GM19240 (cell line): ENCODE measurements around the gene PRDM16.

Experiments
- DNase-seq: peaks from one replicate; pipeline ENCODE4 v3.0.0; 2011; ENCODE audit warnings: low spot score; ENCODE audit not compliant: insufficient read length

PRDM16 gene

DNA sequence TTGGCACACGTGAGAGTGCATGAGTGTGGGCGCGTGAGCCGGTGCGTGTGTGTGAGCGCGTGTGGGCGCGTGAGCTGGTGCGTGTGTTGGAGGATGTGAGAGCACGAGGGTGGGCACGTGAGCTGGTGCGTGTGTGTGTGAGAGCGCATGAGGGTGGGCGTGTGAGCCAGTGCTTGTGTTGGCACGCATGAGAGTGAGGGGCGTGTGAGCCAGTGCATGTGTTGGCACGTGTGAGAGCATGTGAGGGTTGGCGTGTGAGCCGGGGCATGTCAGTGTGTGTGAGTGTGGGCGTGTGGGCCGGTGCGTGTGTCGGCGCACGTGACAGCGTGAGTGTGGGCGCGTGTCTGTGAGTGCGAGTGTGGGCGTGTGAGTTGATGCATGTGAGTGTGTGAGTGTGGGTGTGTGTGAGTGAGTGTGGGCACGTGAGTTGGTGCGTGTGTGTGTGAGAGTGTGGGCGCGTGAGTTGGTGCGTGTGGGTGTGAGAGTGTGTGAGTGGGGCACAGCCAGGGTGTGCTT, 339.8 kb downstream of the PRDM16 start:
- DNase-seq = no peak

- no peak for DNase-seq
These were observed 340.6 kb downstream of the PRDM16 start for GRCh38 chr1:3409366-3410141.

DNA sequence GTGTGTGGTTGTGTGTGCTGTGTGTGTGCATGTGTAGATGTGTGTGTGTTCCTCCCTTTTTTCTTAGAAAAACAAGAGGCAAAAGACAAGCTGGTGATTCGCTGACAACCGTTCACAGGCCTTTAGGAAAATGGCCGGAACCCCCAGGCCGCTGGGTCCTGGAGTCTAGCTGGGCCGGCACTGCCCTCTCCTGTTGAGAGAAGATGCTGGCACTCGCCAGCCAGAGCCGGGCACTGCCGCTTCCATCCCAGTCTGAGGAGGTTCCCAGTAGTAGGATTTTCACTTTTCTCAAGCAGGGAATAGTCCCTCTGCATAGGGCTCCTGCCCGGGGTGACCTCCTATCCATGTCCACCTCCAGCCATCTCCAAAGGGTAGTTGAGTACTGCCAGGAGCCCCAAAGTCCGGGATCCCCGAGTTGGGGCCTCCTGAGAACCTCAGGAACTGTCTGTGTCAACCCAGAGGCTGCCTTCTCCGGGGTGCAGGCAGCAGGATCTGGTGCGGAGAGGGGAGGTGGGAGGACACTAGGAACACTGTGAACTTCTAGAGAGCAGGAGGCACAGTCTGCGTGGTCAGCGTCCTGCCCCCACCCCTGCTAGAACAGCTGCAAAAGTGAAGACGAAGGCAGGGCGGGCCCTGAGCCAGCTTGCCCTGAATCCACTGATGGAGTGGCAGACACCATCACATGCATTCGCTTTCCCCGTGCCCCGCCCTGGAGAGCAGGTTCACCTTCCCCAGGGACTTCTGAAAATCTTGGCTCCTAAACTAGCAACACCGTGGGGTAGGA, 341.3 kb downstream of the PRDM16 start:
- no peak for DNase-seq

DNA sequence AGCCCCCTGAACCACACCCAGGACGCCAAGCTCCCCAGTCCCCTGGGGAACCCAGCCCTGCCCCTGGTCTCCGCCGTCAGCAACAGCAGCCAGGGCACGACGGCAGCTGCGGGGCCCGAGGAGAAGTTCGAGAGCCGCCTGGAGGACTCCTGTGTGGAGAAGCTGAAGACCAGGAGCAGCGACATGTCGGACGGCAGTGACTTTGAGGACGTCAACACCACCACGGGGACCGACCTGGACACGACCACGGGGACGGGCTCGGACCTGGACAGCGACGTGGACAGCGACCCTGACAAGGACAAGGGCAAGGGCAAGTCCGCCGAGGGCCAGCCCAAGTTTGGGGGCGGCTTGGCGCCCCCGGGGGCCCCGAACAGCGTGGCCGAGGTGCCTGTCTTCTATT, 342.8 kb downstream of the PRDM16 start:
- DNase-seq = no peak

DNA sequence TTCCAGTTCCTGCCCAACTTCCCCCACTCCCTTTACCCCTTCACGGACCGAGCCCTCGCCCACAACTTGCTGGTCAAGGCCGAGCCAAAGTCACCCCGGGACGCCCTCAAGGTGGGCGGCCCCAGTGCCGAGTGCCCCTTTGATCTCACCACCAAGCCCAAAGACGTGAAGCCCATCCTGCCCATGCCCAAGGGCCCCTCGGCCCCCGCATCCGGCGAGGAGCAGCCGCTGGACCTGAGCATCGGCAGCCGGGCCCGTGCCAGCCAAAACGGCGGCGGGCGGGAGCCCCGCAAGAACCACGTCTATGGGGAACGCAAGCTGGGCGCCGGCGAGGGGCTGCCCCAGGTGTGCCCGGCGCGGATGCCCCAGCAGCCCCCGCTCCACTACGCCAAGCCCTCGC, 343.4 kb downstream of the PRDM16 start:
- DNase-seq = no peak

DNA sequence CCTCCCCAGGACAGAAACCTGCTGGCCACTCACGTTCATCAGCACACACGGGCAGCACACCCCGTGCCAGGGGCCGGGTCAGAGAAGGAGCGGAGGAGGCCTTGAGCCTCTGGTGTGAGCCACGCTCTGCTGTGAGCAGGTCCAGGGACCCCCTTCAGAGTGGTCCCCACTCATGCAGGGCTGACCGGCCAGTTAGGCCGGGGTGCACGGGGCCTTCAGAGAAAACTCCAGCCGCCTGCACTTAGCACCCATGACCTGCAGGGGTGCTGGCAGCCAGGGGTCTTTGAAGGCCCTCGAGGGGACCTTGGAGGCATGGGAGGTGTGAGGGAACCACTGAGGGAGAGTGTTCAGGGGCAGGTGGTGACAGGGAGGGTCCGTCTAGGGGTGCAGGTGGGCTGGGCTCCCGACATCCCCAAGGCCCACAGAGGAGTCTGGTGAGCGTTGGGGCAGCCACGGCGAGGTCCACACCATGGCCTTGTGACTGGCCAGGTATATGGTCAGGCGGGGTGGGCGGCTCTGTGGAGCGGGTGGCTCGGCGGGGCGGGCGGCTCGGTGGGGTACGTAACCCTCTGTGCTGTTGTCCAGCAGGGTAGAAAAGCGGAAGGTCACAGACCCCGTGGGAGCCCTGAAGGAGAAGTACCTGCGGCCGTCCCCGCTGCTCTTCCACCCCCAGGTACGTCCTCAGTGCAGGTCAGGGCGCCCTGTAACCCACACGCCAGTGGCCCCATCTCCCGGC, 345.1 kb downstream of the PRDM16 start:
- DNase-seq = no peak

DNA sequence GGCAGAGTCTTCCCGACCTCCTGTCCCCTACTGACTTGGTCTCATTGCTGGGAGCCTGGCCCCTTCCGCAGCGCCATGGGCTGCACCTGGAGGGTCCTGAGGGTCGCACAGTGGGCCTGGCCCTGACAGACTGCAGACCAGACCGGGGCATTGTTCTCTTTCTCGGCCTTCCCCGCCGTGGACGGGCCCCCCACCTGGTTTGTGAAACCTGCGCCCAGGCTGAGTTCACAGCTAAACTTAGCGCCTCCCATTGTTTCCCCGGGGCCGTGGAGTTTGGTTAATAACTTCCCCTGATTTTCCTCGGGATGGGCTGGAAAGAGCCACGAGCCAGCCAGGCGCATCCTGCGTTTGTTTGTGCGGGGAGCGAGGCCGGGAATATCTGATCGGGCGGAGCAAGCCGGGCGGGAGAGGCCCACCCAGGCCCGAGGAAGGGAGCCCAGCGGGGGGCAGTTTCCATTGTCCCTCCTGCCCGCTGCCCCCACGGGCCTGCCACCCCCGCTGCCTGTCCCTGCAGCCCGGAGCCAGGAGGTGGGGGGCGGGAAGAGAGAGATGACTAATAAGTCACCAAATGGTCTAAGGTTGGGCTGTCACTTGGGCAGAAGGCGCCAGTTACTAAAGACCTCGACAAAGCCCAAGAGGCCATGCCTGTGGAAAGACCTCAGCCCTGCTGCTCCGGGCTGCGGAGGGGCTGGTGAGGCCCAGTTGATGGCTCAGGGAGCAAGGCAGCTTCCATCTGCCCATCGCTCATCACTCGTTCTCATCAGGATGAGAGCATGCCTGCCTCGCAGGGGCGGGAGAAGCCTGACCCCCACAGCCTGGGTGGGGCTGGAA, 346.5 kb downstream of the PRDM16 start:
- no peak for DNase-seq

DNA sequence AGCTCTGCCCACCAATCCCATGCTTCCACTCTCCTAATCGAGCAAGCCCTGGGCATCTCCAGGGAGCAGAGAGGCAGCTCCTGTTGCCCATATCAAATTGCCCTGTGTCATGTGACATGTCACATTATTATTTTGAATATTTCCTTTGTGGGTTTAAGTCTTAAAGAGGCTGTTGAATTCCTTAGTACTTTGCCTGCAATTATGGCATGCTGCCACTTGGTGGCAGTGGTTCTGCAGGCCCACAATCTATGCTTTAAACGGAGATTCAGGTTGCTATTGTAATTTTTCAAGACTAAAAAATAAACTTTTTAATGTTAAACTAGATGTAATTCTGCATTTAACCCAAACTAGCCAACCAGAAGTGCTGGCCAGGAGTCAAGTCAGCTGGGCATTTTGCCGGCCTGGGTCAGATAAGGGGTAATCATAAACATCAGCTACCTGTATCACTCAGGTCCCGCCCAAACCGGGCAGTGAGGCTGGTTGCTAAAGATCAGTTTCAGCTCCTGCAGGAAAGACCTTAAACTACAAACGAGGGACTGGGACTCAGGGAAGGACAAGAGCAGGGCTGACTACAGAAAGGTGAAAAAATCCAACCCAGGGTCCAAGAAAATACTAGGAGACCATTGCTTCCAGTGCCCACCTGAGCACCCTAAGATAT, 348.2 kb downstream of the PRDM16 start:
- no peak for DNase-seq

- DNase-seq = no peak
These were observed 348.9 kb downstream of the PRDM16 start for GRCh38 chr1:3417934-3418333.

DNA sequence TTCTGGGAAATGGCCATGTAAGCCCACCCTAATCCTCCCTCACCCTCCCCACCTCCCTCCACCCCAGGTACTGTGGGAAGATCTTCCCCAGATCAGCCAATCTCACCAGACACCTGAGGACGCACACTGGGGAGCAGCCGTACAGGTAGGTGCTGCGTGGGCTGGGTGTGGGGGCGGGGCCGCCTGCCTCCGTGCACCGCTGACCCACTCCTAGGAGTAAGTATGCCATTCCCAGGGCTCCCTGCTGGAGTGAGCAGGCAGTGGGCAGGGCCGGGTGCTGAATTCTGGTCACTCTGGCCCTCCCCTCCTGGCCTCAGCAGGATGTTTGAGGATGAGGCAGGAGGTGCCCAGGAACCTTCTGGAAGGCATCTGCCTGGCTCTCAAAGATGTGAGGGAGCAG, 349.6 kb downstream of the PRDM16 start:
- DNase-seq = no peak

DNA sequence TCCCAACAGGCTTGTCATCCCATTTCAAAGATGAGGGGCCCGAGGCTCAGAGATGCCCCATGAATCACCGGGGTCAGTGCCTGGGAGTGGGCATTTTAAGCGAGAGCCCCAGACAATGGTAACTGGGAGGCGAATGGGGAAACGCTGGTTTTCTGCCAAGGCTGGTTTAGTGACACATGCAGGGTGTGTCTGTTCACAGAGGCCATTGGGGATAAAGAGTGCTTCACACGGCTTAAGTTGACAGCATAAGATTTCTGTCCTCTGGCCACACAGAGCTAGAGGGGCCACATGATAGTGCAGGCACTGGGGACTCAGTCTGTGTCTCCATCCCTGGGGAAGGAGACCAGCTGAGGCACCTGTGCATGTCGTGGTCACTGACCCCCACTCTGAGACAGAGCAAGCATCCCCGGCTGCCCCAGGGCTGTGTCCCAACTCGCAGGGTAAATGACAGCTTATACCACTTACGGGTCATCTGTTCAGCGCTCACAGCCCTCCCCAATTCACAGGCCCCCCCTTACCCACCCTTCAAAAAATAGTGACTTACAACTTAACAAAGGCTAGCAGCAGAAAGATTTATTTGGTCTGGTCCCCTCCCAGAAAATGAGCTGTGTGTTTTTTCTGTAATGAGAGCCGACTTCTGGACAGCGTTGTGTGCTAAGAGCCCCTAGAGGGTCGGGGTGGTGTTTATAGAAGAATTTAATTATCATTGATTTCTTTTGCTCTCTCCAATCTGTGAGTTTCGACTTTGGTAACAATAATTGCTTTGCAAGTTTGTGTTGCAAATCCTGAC, 350.6 kb downstream of the PRDM16 start:
- DNase-seq = no peak

- no peak for DNase-seq
These were observed 351.4 kb downstream of the PRDM16 start for GRCh38 chr1:3420218-3420951.

DNA sequence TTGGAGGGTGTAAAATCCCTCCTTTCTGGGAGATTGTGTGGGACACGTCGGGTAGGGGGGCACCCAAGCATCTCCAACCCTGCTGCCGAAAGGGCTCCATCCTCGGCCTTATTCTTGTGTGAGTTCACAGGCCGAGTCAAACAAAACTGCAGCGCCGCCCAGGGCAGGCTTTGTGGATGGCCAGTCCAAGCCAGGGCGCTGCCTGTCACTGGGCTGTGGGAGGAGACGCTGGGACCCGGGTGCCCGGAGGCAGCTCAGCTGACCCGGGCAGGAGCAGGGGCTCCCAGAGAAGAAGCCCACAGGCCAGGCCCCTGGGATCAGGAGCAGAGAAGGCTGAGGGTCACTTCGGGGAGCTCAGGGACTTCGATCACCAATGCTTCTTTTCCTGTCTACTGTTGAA, 353.6 kb downstream of the PRDM16 start:
- no peak for DNase-seq

DNA sequence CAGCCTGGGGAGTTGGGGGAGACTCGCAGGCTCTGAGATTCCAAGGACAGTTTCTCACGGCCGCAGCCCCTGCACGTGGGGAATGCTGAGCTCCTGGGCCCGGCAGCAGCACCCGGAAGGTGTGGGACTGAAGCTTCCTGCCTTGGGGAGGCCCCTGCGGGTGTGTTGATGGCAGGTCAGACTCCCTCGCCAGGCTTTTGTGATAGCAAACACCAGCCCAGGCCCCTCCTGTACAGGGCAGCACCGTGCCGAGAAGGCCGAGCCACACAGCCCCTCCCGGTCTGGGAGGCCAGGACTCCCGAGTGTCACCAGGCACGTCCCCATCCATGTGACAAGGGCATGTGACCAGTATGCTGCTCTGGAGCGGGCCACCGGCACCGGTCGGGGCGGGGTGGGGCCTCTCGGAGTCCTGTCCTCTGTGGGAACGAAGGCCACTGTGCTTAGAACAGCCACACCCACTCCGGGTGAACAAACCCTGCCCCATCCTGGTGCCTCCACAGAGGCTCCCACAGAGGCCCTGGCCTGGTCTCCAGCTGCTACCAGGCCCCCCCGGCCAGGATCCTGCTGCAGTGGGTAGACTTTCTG, 354.3 kb downstream of the PRDM16 start:
- no peak for DNase-seq

DNA sequence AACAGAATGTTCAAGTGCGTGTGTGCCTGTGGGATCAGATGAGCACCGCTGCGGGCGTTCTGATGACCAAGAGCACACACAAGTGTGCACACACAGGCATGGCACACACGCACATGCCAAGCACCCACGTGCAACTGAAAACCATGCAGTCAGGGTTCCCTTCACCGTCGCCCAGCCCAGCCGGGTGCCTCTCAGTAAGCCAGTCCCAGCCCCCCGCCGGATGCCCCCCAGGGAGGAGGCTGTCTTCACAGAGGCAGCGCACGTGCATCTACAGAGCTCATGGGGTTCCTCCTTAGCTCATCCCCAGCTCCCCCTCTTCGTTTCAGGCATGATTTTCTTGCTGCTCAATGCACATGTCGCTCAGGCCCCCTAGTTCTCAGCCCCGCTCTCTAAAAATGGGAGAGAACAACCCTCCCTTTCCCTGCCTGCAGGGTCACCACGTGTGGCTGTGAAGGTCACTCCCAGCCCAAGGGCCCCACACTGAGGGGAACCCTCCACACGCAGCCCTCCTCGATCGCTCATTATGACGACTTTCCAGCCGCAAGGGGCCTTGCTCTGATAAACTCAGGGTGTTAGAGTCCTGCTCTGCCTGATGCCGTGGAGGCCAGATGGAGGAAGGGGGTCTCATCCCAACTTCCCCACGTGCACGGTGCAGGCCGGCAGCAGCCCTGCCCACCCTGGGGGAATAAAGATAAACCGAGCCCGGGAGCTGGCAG, 355.1 kb downstream of the PRDM16 start:
- DNase-seq = no peak

DNA sequence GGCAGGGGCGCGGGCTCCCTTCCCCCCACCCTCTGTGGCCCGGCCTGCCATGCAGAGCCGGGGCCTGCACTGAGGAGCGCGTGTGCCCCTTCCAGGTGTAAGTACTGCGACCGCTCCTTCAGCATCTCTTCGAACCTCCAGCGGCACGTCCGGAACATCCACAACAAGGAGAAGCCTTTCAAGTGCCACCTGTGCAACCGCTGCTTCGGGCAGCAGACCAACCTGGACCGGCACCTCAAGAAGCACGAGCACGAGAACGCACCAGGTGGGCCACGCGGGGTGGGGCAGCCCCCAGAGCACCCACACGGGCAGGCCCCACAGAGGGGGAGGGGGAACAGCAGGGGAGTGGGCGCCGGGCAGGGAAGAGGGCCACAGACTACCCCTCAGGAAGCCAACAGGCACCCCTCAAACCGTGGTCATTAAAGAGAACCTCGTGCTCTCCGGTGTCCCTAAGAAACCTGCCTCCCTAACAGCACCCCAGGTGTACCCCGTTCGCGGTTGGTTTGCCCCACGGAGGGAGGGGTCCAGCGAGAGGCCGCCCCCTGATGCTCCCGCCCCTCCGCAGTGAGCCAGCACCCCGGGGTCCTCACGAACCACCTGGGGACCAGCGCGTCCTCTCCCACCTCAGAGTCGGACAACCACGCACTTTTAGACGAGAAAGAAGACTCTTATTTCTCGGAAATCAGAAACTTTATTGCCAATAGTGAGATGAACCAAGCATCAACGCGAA, 356.6 kb downstream of the PRDM16 start:
- DNase-seq = no peak

GRCh38 chr1:3426956-3427535, 358.0 kb downstream of the PRDM16 start:
- DNase-seq = no peak
